ENCODE measurements around the gene WEE1.

Gene WEE1

DNA sequence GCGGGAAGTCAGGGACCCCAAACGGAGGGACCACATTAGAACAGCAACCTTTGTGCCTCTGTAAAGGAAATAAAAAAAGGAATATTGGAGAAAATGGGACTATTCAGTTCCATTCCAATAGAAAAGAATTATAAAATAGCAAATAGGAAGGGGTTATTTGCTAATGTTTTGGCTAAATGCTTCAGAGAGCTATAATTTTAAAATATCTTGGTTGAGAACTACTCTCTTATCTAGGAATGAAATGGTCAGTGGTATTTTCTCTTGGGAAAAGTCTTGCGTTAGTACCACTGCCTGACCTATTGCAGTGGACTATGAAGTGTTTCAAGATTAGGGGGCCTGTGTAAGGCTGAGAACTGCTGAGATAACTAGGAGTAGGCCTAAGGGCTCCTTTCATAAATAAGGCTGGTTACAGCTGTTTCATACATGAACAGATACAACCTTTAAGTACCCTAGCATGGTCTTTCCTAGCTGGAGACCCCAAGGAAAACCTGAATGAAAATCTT lies 6.9 kb upstream of the WEE1 start:
- DNase-seq (ENCODE audit: low spot score) = no peak

DNA sequence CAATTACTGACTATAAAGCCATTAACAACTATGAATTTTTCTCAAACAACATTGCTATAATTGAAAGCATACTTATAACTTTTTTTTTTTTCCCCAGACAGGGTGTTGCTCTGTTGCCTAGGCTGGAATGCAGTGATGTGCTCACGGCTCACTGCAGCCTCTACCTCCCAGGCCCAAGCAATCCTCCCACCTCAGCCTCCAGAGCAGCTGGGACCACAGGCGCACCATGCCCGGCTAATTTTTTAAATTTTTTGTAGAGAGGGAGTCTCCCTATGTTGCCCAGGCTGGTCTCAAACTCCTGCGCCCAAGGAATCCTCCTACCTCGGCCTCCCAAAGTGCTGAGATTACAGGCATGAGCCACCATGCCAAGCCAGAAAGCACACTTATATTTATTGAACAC lies 6.1 kb upstream of the WEE1 start:
- no peak for DNase-seq (ENCODE audit: low spot score)

DNA sequence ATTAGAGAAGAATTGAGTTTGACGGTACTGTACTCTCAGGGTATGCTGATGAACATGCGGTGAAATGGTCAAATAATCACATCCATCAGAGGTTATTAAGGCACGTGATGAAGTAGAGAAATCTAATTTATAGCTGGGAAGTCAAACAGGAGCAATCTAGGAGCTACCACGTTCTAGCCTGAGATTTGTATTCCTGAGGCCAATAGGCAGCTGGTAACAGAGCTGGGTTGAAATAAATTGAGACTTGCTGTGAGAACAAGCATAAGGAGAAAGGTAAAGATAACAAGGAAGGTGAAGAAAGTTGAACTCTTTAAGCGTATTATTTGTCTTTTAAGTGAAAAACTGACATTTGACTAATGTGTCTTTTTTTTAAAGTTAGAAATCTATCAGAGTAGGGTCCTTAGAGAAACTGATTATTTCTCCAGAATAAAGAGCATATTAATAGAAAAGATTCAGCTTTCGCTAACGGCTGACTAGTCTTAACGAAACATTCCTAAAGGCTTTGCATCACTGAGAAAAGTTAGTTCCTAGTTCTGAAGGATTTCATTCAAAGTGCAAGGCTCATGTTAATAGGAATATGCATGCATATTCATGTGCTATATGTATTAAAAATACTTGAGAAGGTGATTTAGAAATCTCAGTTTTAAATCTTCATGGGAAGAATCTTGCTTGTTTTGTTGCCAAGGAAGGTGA lies 5.2 kb upstream of the WEE1 start:
- no peak for DNase-seq (ENCODE audit: low spot score)

DNA sequence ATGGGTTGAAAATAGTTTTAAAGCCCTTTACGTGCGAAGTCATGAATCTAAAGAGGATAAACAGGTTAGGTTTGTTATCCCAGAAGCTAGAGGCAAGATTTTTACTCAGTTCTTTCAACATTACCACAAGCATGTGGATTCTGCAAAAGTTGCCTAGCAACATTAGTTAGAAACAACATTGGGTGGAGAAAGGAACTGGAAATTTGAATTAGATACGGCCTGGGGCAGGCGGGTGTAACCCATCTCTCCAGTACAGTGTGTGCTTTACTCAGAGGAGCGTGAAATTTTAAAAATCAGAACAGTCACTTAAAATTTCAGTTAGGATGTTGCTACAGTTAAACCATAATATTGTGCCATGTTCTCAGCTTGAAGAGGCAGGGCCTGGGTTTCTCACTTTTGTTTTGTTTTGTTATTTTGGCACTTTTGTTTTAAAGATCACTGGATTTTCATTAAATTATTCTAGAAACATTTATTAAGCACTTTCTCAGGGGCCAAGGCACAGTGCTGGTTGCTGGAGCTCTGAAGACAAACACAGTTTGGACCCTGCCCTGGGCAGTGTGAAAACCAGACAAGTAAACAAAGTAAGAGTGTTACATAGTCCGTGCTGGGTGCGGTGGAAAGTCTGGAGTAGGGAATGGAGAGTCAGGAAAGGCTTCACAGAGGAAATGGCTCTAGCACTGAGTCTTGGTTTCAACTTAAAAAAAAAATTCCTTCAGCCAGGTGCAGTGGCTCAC lies 4.4 kb upstream of the WEE1 start:
- no peak for DNase-seq (ENCODE audit: low spot score)

DNA sequence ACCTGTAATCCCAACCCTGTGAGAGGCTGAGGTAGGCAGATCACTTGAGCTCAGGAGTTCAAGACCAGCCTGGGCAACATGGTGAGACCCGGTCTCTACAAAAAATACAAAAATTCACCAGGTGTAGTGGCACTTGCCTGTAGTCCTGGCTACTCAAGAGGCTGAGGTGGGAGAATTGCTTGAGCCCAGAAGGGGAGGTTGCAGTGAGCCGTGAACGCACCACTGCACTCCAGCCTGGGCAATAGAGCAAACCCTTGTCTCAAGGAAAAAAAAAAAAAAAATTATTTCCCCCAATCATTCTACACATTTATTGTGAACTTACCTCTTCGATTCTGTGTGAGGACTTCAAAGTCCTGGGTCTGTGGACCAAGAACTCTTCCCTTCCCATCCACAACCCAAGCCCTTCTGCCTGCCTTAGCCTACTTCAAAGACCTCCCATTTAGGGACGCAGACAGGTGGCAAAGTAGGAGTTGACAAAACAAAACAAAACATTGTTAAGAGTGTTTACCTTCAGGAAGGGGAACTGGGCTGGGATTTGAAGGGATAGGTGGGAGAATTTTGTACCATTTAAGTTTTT lies 3.8 kb upstream of the WEE1 start:
- DNase-seq (ENCODE audit: low spot score) = no peak

DNA sequence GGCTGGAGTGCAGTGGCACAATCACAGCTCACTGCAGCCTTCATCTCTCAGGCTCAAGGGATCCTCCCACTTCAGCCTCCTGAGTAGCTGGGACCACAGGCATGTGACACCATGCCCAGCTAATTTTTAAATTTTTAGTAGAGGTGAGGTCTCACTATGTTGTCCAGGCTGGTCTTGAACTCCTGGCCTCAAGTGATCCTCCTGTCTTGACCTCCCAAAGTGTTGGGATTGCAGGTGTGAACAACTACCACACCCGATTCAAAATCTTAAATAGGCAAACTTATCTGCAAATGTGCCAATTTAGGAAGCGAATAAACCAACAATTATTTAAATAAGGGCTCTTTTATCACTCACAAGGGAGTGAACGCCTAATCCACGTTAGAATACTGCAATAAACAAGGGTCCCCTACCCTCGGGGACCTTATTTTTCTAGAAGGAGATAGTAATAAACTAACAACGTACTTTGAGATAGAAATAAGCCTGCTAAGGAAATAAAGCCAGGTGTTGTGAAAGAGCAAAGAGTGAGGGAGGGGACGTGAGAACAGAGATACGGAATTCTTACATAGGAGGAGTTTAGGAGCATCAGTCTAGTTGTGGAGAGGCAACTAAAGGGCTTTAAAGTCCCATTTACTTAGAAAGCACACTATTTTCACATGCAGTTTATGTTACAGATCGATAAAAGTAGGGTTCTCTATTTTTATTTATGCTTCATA lies 3.0 kb upstream of the WEE1 start:
- no peak for DNase-seq (ENCODE audit: low spot score)

DNA sequence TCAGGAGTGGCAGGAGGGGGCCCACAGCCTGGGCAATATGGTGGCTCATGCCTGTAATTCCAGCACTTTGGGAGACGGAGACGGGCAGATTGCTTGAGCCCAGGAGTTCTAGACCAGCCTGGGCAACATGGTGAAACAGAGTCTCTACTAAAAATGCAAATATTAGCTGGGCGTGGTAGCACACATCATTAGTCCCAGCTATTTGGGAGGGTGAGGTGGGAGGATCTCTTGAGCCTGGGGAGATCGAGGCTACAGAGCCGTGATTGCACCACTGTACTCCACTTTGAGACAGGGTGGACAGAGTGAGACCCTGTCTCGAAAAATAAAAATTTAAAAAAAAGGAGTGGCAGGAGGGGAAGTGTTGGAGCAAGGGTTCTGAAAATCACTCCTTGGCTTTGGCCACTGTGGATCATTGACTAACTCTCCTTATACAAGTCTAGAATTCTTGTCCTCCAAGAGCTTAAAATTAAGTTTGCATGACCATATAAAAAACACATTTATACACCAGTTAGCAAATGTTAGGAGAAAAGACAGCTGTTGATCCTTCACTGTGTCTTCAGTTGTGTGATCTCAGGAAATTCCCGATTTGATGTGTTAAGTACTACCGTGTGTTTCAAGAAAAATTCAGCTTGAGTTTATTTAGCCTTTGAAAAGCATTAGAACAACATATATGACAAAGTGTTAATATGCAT lies 2.3 kb upstream of the WEE1 start:
- no peak for DNase-seq (ENCODE audit: low spot score)

DNA sequence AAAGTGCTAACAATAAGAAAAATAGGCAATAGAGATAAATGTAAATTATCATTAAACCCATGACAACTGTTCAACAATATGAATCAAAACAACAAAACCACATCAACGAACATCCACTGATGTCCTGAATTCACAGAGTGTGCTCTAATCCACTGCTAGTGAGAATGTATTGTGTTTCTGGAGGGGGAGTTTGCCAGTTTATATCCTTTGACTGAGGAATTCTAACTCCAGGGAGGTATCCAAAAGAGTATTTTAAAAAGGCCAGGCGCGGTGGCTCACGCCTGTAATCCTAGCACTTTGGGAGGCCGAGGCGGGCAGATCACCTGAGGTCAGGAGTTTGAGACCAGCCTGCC lies 1.7 kb upstream of the WEE1 start:
- no peak for DNase-seq (ENCODE audit: low spot score)

DNA sequence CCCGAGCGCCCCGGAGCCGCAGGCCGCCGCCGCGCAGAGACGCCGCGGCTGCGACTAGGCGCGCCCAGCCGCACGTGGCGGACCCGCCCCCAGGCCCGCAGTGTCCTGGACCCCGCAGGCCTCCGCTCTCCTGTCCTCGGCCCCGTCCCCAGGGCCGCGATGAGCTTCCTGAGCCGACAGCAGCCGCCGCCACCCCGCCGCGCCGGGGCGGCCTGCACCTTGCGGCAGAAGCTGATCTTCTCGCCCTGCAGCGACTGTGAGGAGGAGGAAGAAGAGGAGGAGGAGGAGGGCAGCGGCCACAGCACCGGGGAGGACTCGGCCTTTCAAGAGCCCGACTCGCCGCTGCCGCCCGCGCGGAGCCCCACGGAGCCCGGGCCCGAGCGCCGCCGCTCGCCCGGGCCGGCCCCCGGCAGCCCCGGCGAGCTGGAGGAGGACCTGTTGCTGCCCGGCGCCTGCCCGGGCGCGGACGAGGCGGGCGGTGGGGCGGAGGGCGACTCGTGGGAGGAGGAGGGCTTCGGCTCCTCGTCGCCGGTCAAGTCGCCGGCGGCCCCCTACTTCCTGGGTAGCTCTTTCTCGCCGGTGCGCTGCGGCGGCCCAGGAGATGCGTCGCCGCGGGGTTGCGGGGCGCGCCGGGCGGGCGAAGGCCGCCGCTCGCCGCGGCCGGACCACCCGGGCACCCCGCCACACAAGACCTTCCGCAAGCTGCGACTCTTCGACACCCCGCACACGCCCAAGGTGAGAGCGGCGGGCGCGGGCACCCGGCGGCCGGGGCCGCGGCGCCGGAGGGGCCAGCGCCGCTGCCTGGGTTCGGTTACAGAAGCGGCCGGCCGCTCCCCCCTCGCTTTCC lies 528 bp downstream of the WEE1 start:
- DNase-seq (ENCODE audit: low spot score) = no peak

DNA sequence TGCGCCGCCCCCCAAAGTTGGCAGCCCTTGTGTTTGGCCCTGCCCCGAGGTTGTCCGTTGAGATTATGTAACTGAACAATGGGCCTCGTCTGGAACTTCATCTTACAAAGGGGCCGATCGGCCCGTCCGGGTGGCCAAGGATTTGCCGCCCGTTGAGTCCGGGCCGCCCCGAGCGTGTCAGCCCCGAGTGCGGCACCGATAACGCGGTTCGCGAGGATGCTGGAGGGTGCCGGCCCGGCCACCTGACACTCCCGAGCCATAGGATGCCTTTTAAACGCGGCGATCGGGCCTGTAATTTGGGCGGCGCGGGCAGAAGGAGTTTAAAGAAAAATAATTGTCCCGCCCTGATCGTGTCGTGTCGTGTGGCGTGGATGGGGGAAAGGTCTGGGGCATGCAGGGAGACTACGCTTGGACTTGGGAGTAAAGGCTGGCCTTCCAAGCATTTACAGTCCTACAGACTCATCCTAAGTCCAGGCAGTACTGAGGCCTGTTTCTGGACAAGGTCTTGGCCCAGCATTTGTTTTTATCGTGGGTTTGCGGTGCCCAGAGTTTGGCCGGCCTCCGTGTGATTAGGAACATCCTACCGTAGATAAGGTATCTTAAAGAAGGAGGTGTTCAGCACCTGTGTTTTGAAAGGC lies 1.3 kb downstream of the WEE1 start:
- DNase-seq (ENCODE audit: low spot score) = no peak

DNA sequence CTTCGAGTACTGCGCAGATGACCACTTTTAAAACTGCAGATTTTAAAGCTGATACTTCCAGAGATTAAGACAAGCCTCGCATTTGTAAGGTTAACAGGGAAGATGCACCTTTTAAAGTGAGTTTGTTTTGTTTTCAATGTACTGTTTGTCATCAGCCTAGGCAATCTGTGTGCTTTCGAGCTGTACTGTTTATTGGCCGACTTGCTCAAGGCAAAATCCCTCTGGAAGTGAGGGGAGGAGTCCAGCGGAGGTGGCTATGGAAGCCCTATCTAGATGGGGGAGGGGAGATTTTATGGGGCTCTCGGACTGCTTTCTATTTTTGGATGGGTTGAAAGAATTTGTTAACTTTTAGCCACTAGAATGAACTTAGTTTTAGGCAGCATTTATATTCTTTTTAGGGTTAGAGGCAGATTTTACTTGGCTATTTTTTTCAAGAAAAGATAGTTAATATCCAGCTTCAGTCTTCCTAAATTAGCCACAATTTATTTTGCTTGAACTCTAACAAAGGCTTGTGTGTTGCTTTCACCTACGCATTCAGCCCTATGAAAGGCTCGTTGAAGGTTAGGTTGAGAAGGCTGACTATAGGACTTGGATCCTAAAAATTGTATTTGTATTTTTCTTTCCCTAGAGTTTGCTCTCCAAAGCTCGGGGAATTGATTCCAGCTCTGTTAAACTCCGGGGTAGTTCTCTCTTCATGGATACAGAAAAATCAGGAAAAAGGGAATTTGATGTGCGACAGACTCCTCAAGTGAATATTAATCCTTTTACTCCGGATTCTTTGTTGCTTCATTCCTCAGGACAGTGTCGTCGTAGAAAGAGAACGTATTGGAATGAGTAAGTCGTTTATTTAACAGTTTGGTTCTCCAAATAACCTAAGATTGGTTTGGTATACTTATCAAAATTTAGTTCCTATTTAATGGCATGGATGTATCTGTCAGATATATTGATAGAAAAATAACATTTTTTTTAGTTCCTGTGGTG lies 2.1 kb downstream of the WEE1 start:
- DNase-seq (ENCODE audit: low spot score) = peak; percentile 82

DNA sequence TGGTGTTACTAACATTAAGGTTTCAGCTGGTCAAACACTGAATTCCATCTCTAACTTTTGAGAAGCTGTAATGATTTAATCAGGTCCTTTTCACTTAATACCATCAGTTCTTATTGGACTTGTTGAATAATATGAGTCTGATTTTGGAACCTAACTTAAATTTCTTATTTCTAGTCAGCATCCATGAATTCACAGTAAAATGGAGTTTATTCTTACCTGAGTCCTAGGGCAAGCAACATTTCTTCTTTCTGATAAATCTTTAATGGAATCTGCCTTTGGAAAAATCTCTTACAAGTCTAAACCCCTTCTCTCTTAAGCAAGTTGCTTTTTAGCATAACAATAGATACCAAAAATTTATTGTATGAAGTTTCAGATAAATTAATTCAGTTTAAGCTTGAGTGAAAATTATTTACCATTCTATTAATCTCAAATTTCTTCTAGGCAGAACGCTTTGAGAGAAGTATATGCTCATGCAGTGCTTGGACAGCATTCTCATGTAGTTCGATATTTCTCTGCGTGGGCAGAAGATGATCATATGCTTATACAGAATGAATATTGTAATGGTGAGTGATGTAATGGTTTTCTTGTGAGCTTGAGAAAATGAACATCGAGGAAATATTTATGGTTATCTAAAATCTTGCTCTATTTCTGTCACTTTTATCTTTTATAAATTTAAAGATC lies 3.4 kb downstream of the WEE1 start:
- DNase-seq (ENCODE audit: low spot score) = no peak

DNA sequence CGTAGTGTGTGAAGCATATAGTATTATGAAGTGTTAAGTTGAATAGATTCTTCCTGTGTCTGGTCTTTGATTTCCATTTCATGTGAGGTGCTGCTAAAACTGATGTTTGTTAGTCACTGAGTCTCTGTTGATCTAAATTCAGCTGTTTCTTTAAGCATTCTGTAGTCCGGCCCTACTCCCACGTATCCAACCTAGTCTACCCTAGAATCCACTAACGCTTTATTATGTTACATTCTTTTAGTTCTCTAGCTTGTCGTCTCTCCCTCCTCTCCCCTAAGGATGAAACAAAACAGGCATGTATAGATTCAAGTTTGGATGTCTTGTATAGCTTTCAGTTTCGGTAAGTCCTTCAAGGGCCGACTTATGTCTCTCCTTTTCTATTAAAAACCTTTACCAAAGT lies 4.1 kb downstream of the WEE1 start:
- DNase-seq (ENCODE audit: low spot score) = no peak

DNA sequence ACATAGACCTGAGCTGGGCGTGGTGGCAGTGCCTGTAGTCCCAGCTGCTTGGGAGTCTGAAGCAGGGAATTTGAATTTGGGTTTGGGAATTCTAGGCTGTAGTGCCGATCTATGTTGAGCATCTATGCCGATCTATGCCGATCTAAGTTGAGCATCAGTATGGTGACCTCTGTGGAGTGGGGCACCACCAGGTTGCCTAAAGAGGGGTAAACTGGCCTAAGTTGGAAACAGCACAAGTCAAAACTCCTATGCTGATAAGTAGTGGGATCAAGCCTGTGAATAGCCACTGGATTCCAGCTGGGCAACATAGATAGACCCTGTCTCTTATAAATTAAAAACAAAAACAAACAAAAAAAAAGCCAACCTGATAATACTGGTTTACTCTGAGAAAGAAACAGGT lies 7.4 kb downstream of the WEE1 start:
- DNase-seq (ENCODE audit: low spot score) = no peak

DNA sequence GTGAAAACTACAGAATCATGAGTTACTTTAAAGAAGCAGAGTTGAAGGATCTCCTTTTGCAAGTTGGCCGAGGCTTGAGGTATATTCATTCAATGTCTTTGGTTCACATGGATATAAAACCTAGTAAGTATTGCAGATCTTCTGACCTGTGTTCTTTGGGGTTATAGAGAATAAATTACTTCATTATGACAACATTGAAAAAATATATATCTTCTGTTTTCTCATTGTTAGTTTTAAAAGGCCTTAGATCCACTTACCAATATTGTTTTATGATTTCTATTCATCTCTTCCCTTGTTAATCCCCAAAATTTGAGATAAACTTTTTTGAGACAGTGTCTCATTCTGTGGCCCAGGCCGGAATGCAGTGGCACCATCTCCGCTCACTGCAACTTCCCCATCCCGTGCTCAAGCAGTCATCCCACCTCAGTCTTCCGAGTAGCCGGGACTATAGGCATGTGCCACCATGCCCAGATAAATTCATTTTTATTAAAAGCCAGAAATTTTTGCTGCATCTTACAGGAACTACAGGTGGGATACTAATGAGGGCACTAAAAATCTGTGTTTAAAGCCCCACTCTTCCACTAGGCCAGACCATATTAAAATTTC lies 8.2 kb downstream of the WEE1 start:
- DNase-seq (ENCODE audit: low spot score) = no peak

DNA sequence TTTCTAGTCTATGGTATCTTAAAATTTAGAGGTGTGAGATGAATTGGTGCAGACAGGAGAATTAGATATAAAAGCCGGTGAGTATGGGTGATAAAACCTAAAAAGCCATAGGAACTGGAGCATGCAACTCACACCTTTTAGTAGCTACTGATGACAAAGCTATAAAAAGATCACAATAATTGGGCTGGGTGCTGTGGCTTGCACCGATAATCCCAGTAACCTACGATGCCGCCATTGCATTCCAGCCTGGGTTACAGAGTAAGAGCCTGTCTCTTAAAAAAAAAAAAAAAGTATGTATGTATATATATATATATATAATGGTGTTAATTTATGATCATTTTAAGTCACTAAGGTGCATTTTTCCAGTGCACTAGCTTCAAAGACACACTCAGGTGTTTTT lies 17.2 kb downstream of the WEE1 start:
- DNase-seq (ENCODE audit: low spot score) = no peak

DNA sequence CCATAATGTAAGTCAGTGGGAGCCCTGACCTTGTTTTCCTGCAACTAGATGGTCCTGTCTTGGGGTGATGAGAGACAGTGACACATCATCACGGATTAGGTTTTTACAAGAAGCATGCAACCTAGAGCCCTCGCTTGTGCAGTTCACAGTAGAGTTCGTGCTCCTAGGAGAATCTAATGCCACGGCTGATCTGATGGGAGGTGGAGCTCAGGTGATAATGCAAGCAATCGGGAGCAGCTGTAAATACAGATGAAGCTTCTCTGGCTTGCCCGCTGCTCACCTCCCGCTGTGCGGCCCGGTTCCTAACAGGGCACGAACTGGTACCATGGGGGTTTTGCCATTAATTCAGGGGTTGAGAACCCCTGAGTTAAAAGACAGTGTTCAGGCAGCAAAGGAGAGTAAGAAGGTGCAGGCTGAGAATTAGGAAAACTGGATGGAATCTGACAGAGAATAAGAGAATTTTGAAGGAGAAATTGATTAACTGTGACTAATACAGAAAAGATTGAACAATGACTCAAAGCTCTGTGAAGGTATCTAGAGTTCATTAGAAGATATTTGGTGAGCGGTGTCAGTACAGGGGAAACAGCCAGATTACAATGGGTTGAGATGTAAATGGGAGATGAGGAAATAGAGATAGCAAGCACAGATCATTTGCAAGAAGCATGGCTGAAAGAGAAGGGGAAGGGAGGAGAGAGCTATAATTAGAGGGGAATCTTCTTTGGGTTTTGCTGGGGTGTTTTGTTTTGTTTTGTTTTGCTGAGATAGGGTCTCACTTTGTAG lies 21.0 kb downstream of the WEE1 start:
- no peak for DNase-seq (ENCODE audit: low spot score)
